Kidney (tissue), 14 donors: ENCODE measurements around the gene HS3ST2. TPM values are rescaled to one million over a fixed set of nuclear protein-coding genes. Genes with fewer than 3 reads are reported as not detected.
"Not testable (repeated sequence)": the region's sequence is repeated elsewhere in the genome, so short reads cannot be mapped to it uniquely, and the experiment has no call there.

ENCODE experiments used
- DNase-seq, 5 donors: peaks; one replicate each; pipeline ENCODE4 v3.0.0-alpha.2; 2013 to 2020
- FAIRE-seq: peaks from 2 replicates; lab custom pipeline; 2012; peaks lifted over from hg19 to GRCh38; lab: Jason Lieb, UNC
- H3K27ac ChIP-seq, 2 donors: one replicate each; pipeline ENCODE4 v1.7.0; 2013; ENCODE audit warnings: low read depth in 2 of 2, low read length in 2 of 2, inconsistent platforms in 1 of 2
- H3K27me3 ChIP-seq: one replicate; pipeline ENCODE4 v1.7.1; 2013; ENCODE audit warnings: low read length, inconsistent platforms; ENCODE audit not compliant: control insufficient read depth, insufficient read depth
- H3K36me3 ChIP-seq, 3 donors: one replicate each; pipeline versions ENCODE4 v1.7.0 to v1.7.1; 2013; ENCODE audit warnings: low read length in 3 of 3, control low read depth in 1 of 3, inconsistent platforms in 1 of 3; ENCODE audit not compliant: insufficient read depth in 3 of 3, control insufficient read depth in 2 of 3
- H3K4me1 ChIP-seq, 3 donors: one replicate each; pipeline versions ENCODE4 v1.7.0 to v1.7.1; 2013; ENCODE audit warnings: low read length in 3 of 3, inconsistent platforms in 1 of 3, low read depth in 1 of 3; ENCODE audit not compliant: control insufficient read depth in 2 of 3, insufficient read depth in 2 of 3
- H3K4me3 ChIP-seq, 3 donors: one replicate each; pipeline versions ENCODE4 v1.7.0 to v1.8.1; 2013; ENCODE audit warnings: low read length in 3 of 3, control low read depth in 1 of 3, inconsistent platforms in 1 of 3
- H3K9ac ChIP-seq, 3 donors: one replicate each; pipeline versions ENCODE4 v1.7.0 to v1.7.1; 2013; ENCODE audit warnings: low read length in 3 of 3, control low read depth in 1 of 3, inconsistent platforms in 1 of 3
- H3K9me3 ChIP-seq, 3 donors: one replicate each; pipeline versions ENCODE4 v1.7.0 to v1.7.1; 2013; ENCODE audit warnings: low read length in 3 of 3, control low read depth in 1 of 3, inconsistent platforms in 1 of 3; ENCODE audit not compliant: control insufficient read depth in 2 of 3, insufficient read depth in 1 of 3
- CTCF ChIP-seq: IDR thresholded peaks from 3 replicates; pipeline ENCODE4 v1.5.1; 2012; ENCODE audit warnings: mild to moderate bottlenecking, moderate library complexity, borderline replicate concordance; ENCODE audit not compliant: insufficient read depth; ENCODE audit errors: extremely low read depth
- intact Hi-C: fragments of 100-400 bp; cut with DNase I; formaldehyde crosslinking; loops from one replicate; pipeline ENCODE4 v1.11.1; 2022
- polyA plus RNA-seq: library from polyadenylated mRNA; stranded (reverse); fragments of 350-450 nt; fragmentation: Illumina TruSeq; extraction: RNeasy Lipid Tissue Mini Kit (QIAGEN cat#74804); gene quantifications from one replicate; pipeline ENCODE4 v1.2.3, GENCODE V29; 2014; ENCODE audit warnings: low read depth, low replicate concordance; ENCODE audit not compliant: insufficient read depth
- total RNA-seq: library from RNA; stranded (reverse); fragmentation: NEBNext Ultra II Directional; extraction: Animal tissue kit (Norgen Biotek cat#: 25700); gene quantifications from one replicate; pipeline ENCODE4 v1.2.1, GENCODE V29; 2021
- donor health status: control.
- donor health status: control.
- donor health status: control.
- donor health status: control.
- donor health status: control.
- donor health status: DM: yes; HTN: yes; CAD: no.
- donor health status: Normal renal cell carcinoma (clear cell type).

HS3ST2 gene
- total and polyA plus RNA-seq, 2 donors from 2014 or later = 1.5 TPM; not detected in 1

- FAIRE-seq = no peak
- DNase-seq = no peak
- H3K36me3 ChIP-seq = no peaks in the 10 kb centered on the region
- no peaks in the 10 kb centered on the region for H3K4me1 ChIP-seq
- H3K9ac ChIP-seq = no peak overlapping the region
- intact Hi-C loops = no loop called here
- TF ChIP-seq CTCF = no peak
- H3K4me3 ChIP-seq = no peak overlapping the region
- no peaks in the 10 kb centered on the region for H3K9me3 ChIP-seq
- no peak overlapping the region for H3K27ac ChIP-seq
- H3K27me3 ChIP-seq = no peaks in the 10 kb centered on the region
Observed at GRCh38 chr16:22898131-22898530, 84.2 kb downstream of the HS3ST2 start.

DNA sequence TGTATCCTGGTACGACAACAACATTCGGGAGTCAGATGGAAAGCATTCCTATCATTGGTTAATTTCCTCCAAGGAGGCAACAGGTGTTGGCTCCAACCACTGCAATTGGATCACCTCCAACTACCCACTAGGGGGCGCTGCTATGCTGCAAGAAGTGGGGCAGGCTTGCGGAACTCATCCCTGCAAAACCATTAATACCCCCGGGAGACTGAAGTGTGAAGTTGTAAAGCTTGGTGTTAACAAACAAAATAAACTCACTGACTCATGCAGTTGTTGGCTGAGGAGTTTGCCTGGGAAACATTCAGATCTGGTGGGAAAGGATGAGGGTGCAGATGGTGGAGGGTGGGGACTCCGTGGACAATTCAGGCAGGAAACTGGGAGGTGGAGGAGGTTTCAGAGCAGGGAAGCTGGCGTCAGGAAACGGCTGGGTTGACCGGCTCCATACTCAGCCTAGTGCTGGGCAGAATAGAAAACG, 84.9 kb downstream of the HS3ST2 start:
- H3K27me3 ChIP-seq = no peaks in the 10 kb centered on the region
- DNase-seq (peak in 4 of 5 donors; percentile 89 to 95 (median 91)), FAIRE-seq (no peak)
- H3K27ac ChIP-seq = no peak overlapping the region
- no peak overlapping the region for H3K4me3 ChIP-seq
- H3K9me3 ChIP-seq = no peaks in the 10 kb centered on the region
- peak; percentile 74 for TF ChIP-seq CTCF
- intact Hi-C loops = no loop called here
- no peaks in the 10 kb centered on the region for H3K36me3 ChIP-seq
- H3K4me1 ChIP-seq = no peaks in the 10 kb centered on the region
- H3K9ac ChIP-seq = no peak overlapping the region

DNA sequence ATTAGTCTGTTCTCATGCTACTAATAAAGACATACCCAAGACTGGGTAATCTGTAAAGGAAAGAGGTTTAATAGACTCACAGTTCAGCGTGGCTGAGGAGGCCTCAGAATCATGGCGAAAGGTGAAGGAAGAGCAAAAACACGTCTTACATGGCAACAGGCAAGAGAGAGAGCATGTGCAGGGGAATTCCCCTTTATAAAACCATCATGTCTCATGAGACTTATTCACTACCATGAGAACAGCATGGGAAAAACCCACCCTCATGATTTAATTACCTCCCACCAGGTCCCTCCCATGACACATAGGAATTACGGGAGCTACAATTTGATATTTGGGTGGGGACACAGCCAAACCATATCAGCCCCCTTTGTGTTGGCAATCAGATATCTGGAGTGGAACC, 85.6 kb downstream of the HS3ST2 start:
- not testable (repeated sequence) for FAIRE-seq, H3K27ac ChIP-seq

GRCh38 chr16:22900863-22901262, 86.9 kb downstream of the HS3ST2 start:
- intact Hi-C loops = no loop called here
- no peak for TF ChIP-seq CTCF

More for the DNA sequence above, 85.6 kb downstream of the HS3ST2 start:
- H3K36me3 ChIP-seq, H3K9ac ChIP-seq, intact Hi-C loops, H3K9me3 ChIP-seq, H3K4me1 ChIP-seq, DNase-seq, H3K4me3 ChIP-seq, H3K27me3 ChIP-seq: not testable (repeated sequence)

More at GRCh38 chr16:22900863-22901262, 86.9 kb downstream of the HS3ST2 start:
- Histone ChIP-seq H3K4me1 (no peaks in the 10 kb centered on the region), H3K4me3 (no peak overlapping the region), H3K27ac (no peak overlapping the region), H3K36me3 (no peaks in the 10 kb centered on the region), H3K9ac (no peak overlapping the region), H3K9me3 (no peaks in the 10 kb centered on the region), H3K27me3 (no peaks in the 10 kb centered on the region)
- DNase-seq = no peak
- FAIRE-seq = no peak
